IMR-90 (cell line): ENCODE measurements around the gene THOP1. TPM values are rescaled to one million over a fixed set of nuclear protein-coding genes. Genes with fewer than 3 reads are reported as not detected.

Source experiments
- ATAC-seq: fragments of 200-7000 bp; cut with Tn5 transposase; 2 replicates; pipeline ENCODE4 v1.9.1; 2020; ENCODE audit warnings: low read depth, mild to moderate bottlenecking, moderate library complexity
- BruUV-seq: library from RNA; stranded (reverse); fragments of 400-500 nt; replicated peaks from 2 replicates; lab custom pipeline; 2021; lab: Mats Ljungman, UMichigan
- CTCF ChIA-PET: fragments of 300-600 bp; formaldehyde crosslinking; extraction: SDS; loops from one replicate; lab custom pipeline; 2021; ENCODE audit warnings: antibody characterized with exemption; lab: Yijun Ruan, JAX
- POLR2A ChIA-PET: fragments of 300-600 bp; sonication (Branson Sonifier 250); formaldehyde crosslinking; loops from one replicate; lab custom pipeline; 2022; ENCODE audit warnings: antibody characterized with exemption; ENCODE audit not compliant: unreplicated experiment; lab: Charles Lee
- DNase-seq: peaks from one replicate; pipeline ENCODE4 v3.0.0; 2013
- H2AFZ ChIP-seq: replicated peaks from 2 replicates; pipeline ENCODE3; 2013; ENCODE audit warnings: low read length, mild to moderate bottlenecking; ENCODE audit not compliant: poor library complexity
- H2AK5ac ChIP-seq: 2 replicates; pipeline ENCODE4 v1.6.1; 2013; ENCODE audit warnings: low read depth, low read length, inconsistent platforms
- H2AK9ac ChIP-seq: replicated peaks from 2 replicates; pipeline ENCODE3; 2013; ENCODE audit warnings: mild to moderate bottlenecking, low read depth, low read length, moderate library complexity; ENCODE audit not compliant: poor library complexity
- H2BK120ac ChIP-seq: 2 replicates; pipeline ENCODE4 v1.6.1; 2013; ENCODE audit warnings: low read depth, low read length, inconsistent platforms
- H2BK15ac ChIP-seq: 3 replicates; pipeline ENCODE4 v1.6.1; 2013; ENCODE audit warnings: low read depth, low read length, inconsistent platforms
- H2BK20ac ChIP-seq: 2 replicates; pipeline ENCODE4 v1.6.1; 2013; ENCODE audit warnings: low read depth, mild to moderate bottlenecking, inconsistent platforms, low read length, moderate library complexity
- H2BK5ac ChIP-seq: 2 replicates; pipeline ENCODE4 v1.6.1; 2013; ENCODE audit warnings: mild to moderate bottlenecking, low read depth, low read length, inconsistent platforms; ENCODE audit not compliant: poor library complexity, severe bottlenecking
- H3K14ac ChIP-seq: replicated peaks from 2 replicates; pipeline ENCODE4 v1.6.1; 2013; ENCODE audit warnings: low read depth, low read length, inconsistent platforms
- H3K18ac ChIP-seq: 2 replicates; pipeline ENCODE4 v1.6.1; 2013; ENCODE audit warnings: low read depth, low read length, control low read depth
- H3K23ac ChIP-seq: 2 replicates; pipeline ENCODE4 v1.6.1; 2013; ENCODE audit warnings: low read depth, low read length, inconsistent platforms
- H3K27ac ChIP-seq: 2 replicates; pipeline ENCODE4 v1.5.1; 2013; ENCODE audit warnings: mild to moderate bottlenecking, control low read depth, low read length; ENCODE audit not compliant: insufficient read depth
- H3K27me3 ChIP-seq: 2 replicates; pipeline ENCODE4 v1.6.1; 2013; ENCODE audit warnings: low read length; ENCODE audit not compliant: control insufficient read depth, insufficient read depth
- H3K36me3 ChIP-seq: 2 replicates; pipeline ENCODE4 v1.6.1; 2013; ENCODE audit warnings: low read length, mixed read lengths; ENCODE audit not compliant: control insufficient read depth, insufficient read depth
- H3K4ac ChIP-seq: 2 replicates; pipeline ENCODE4 v1.6.1; 2013; ENCODE audit warnings: low read depth, low read length, inconsistent platforms
- H3K4me1 ChIP-seq: 2 replicates; pipeline ENCODE4 v1.6.1; 2013; ENCODE audit warnings: low read length, mixed read lengths; ENCODE audit not compliant: control insufficient read depth, insufficient read depth
- H3K4me2 ChIP-seq: 2 replicates; pipeline ENCODE4 v1.6.1; 2013; ENCODE audit warnings: low read depth, mild to moderate bottlenecking, control low read depth, low read length, moderate library complexity
- H3K4me3 ChIP-seq: 2 replicates; pipeline ENCODE4 v1.5.1; 2013; ENCODE audit warnings: low read depth, mild to moderate bottlenecking, control low read depth, low read length, moderate library complexity; ENCODE audit not compliant: insufficient read depth
- H3K56ac ChIP-seq: 2 replicates; pipeline ENCODE4 v1.6.1; 2013; ENCODE audit warnings: low read length, inconsistent platforms; ENCODE audit not compliant: insufficient read depth; ENCODE audit errors: extremely low read depth
- H3K79me1 ChIP-seq, 2 experiments: 2 replicates each; pipeline ENCODE4 v1.6.1; 2013; ENCODE audit warnings: low read length in 2 of 2, inconsistent platforms in 1 of 2, low read depth in 1 of 2
- H3K9ac ChIP-seq: 2 replicates; pipeline ENCODE4 v1.6.1; 2013; ENCODE audit warnings: low read depth, low read length, control low read depth
- H3K9me1 ChIP-seq: 2 replicates; pipeline ENCODE4 v1.6.1; 2013; ENCODE audit warnings: low read length, inconsistent platforms; ENCODE audit not compliant: insufficient read depth
- H3K9me3 ChIP-seq: 2 replicates; pipeline ENCODE4 v1.6.1; 2013; ENCODE audit warnings: low read length; ENCODE audit not compliant: control insufficient read depth, insufficient read depth
- H4K20me1 ChIP-seq: 2 replicates; pipeline ENCODE4 v1.6.1; 2013; ENCODE audit warnings: low read length, inconsistent platforms; ENCODE audit not compliant: insufficient read depth
- H4K5ac ChIP-seq: 2 replicates; pipeline ENCODE4 v1.6.1; 2013; ENCODE audit warnings: mild to moderate bottlenecking, low read depth, low read length, control low read depth
- H4K8ac ChIP-seq, 2 experiments: 2 replicates each; pipeline ENCODE4 v1.6.1; 2013; ENCODE audit warnings: low read depth in 2 of 2, low read length in 2 of 2, control low read depth in 1 of 2, inconsistent platforms in 1 of 2
- H4K91ac ChIP-seq: 2 replicates; pipeline ENCODE4 v1.6.1; 2013; ENCODE audit warnings: low read depth, low read length, inconsistent platforms; ENCODE audit not compliant: insufficient read depth
- BHLHE40 ChIP-seq: fragments of 150-350 bp; IDR thresholded peaks from 2 replicates; pipeline ENCODE4 v1.6.1; 2016; ENCODE audit warnings: mild to moderate bottlenecking, low read depth, low read length
- CHD1 ChIP-seq: IDR thresholded peaks from 2 replicates; pipeline ENCODE4 v1.6.1; 2012; ENCODE audit warnings: low read depth, low read length, improper control_type of control experiment
- MAFK ChIP-seq: IDR thresholded peaks from 2 replicates; pipeline ENCODE4 v1.6.1; 2012; ENCODE audit warnings: low read depth, low read length, improper control_type of control experiment
- MAZ ChIP-seq: IDR thresholded peaks from 2 replicates; pipeline ENCODE4 v1.6.1; 2012; ENCODE audit warnings: low read depth, mild to moderate bottlenecking, low read length, improper control_type of control experiment, moderate library complexity, borderline replicate concordance
- MXI1 ChIP-seq: IDR thresholded peaks from 2 replicates; pipeline ENCODE4 v1.6.1; 2012; ENCODE audit warnings: low read depth, mild to moderate bottlenecking, low read length, moderate library complexity, borderline replicate concordance
- NFE2L2 ChIP-seq: fragments of 150-350 bp; IDR thresholded peaks from 2 replicates; pipeline ENCODE4 v1.6.1; 2016; ENCODE audit warnings: low read depth, mild to moderate bottlenecking, low read length
- POLR2A ChIP-seq: IDR thresholded peaks from 2 replicates; pipeline ENCODE4 v1.6.1; 2012; ENCODE audit warnings: mild to moderate bottlenecking, low read depth, low read length
- RAD21 ChIP-seq: IDR thresholded peaks from 2 replicates; pipeline ENCODE4 v1.6.1; 2012; ENCODE audit warnings: low read length, improper control_type of control experiment
- RCOR1 ChIP-seq: IDR thresholded peaks from 2 replicates; pipeline ENCODE4 v1.6.1; 2012; ENCODE audit warnings: mild to moderate bottlenecking, low read length, improper control_type of control experiment; ENCODE audit not compliant: insufficient replicate concordance
- RFX5 ChIP-seq: IDR thresholded peaks from 2 replicates; pipeline ENCODE4 v1.8.0; 2012; ENCODE audit warnings: low read depth, mild to moderate bottlenecking, low read length, moderate library complexity
- SMC3 ChIP-seq: fragments of 150-350 bp; IDR thresholded peaks from 2 replicates; pipeline ENCODE4 v1.6.1; 2016; ENCODE audit warnings: low read depth, mild to moderate bottlenecking, antibody characterized with exemption, low read length, moderate library complexity
- USF2 ChIP-seq: fragments of 150-350 bp; IDR thresholded peaks from 2 replicates; pipeline ENCODE4 v1.6.1; 2017; ENCODE audit warnings: mild to moderate bottlenecking, antibody characterized with exemption, low read length, low read depth
- WGBS, 2 experiments: methylation state at CpG; one replicate each; pipeline versions ENCODE4 v1.1.5 to v1.1.7; 2013; ENCODE audit warnings: missing lambda C conversion rate in 2 of 2; ENCODE audit not compliant: insufficient read length in 1 of 2; ENCODE audit errors: extremely low coverage in 2 of 2; 5-methylcytosine and 5-hydroxymethylcytosine counted together
- dilution Hi-C: fragments of 300-500 bp; cut with HindIII; formaldehyde crosslinking; loops from one replicate; pipeline ENCODE4 v1.14.3; 2018; ENCODE audit warnings: low sequenced_read_pairs; ENCODE audit not compliant: unreplicated experiment
- in situ Hi-C: fragments of 300-500 bp; cut with MboI; formaldehyde crosslinking; loops from 3 replicates; pipeline ENCODE4 v1.14.3; 2019; ENCODE audit warnings: low sequenced_read_pairs, inconsistent platforms, mixed read lengths
- intact Hi-C: fragments of 100-400 bp; cut with micrococcal nuclease; formaldehyde crosslinking; loops from 2 replicates; pipeline ENCODE4 v1.10.0; 2022
- polyA plus RNA-seq, 3 experiments: library from polyadenylated mRNA; depleted of rRNA; stranded (reverse); fragments of >200 nt; gene quantifications; 2 replicates each; pipeline ENCODE4 v1.2.3, GENCODE V29; 2012; ENCODE audit warnings: low replicate concordance in 1 of 3
- total RNA-seq: library from RNA; depleted of rRNA; stranded (reverse); fragments of >200 nt; gene quantifications from 2 replicates; pipeline ENCODE4 v1.2.3, GENCODE V29; 2012
- TF ChIP-seq, protein P1 (sequence below): fragments of 150-350 bp; IDR thresholded peaks from 2 replicates; pipeline ENCODE4 v1.6.1; 2016; ENCODE audit warnings: low read depth, mild to moderate bottlenecking, low read length, moderate library complexity, borderline replicate concordance

The THOP1 gene
- total and polyA plus RNA-seq, 2 of the 4 experiments (the other 2 are of a cell fraction): 57.5 to 91.9 TPM

- TF ChIP-seq SMC3 (no peak), POLR2A (no peak)
Observed at GRCh38 chr19:2804156-2805004, 19.1 kb downstream of the THOP1 start (continued).

DNA sequence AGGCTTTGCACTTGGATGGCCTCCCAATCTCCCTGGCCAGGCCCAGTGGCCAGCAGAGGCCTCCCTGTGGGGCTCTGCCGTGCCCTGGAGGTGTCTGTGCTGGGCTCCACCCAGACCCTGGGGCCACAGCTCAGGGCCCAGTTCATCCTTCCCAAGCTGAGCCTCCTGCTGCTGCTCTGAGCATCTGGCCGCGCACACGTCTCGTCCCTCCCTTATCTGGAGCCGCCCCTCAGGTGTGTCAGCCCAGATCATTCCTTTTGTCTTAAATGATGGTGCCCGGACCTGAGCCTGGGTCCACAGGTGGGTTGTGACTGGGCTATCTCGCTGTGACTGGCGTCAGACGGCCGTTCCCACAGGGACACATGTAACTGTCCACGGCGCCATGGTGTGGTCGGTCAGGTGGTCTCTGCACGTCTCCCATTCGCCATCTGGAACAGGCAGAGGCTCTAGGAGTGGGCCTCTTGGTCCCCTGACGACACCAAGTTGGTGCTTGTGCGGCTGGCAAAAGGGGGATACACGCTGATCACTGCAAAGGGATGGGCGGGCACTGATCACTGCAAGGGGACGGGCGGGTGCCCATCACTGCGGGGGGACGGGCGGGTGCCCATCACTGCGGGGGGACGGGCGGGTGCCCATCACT is 20.1 kb downstream of the THOP1 start:
- Histone ChIP-seq H3K4me3 (no peak overlapping the region), H3K4ac (no peak overlapping the region), H2AK9ac (no peak overlapping the region), H3K9me1 (no peaks in the 10 kb centered on the region), H3K36me3 (peaks cover 53% of the 10 kb centered on the region), H2BK15ac (no peak overlapping the region), H3K4me1 (no peaks in the 10 kb centered on the region), H4K5ac (no peak overlapping the region), H3K9ac (no peak overlapping the region), H3K14ac (no peak overlapping the region), H2AK5ac (no peak overlapping the region), H4K8ac (no peak overlapping the region), H4K20me1 (peaks cover 6% of the 10 kb centered on the region; the same call in 1 of the 2 replicates), H2BK20ac (no peak overlapping the region), H2BK120ac (no peak overlapping the region), H3K56ac (no peak overlapping the region), H3K27me3 (no peaks in the 10 kb centered on the region), H3K79me1 (peaks cover 0 to 12% of the 10 kb centered on the region in 2 experiments; a peak in 2 of 4 replicates), H2AFZ (no peak overlapping the region), H3K4me2 (no peak overlapping the region), H3K23ac (no peak overlapping the region), H3K9me3 (no peaks in the 10 kb centered on the region), H3K27ac (no peak overlapping the region), H4K91ac (no peak overlapping the region), H2BK5ac (no peak overlapping the region), H3K18ac (no peak overlapping the region)
- in situ Hi-C loops: no loop called here
- BruUV-seq: no TSS peak
- no peak for ATAC-seq
- POLR2A ChIA-PET: no interaction called here
- DNase-seq: no peak
- CTCF ChIA-PET: no interaction called here
- dilution Hi-C loops: no loop called here
- intact Hi-C loops: no loop called here
- 99% methylated on average over 12 of the region's 28 CpGs; no CpG with 5 or more reads in 1 of the 2 experiments for WGBS, 2 experiments
- TF ChIP-seq MXI1: no peak
- TF ChIP-seq, protein P1, sequence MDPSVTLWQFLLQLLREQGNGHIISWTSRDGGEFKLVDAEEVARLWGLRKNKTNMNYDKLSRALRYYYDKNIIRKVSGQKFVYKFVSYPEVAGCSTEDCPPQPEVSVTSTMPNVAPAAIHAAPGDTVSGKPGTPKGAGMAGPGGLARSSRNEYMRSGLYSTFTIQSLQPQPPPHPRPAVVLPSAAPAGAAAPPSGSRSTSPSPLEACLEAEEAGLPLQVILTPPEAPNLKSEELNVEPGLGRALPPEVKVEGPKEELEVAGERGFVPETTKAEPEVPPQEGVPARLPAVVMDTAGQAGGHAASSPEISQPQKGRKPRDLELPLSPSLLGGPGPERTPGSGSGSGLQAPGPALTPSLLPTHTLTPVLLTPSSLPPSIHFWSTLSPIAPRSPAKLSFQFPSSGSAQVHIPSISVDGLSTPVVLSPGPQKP: no peak
- no peak for TF ChIP-seq MAZ
- no peak for TF ChIP-seq RCOR1
- TF ChIP-seq NFE2L2: no peak
- TF ChIP-seq RFX5: no peak
- no peak for TF ChIP-seq SMC3
- TF ChIP-seq USF2: no peak
- no peak for TF ChIP-seq CHD1
- TF ChIP-seq MAFK: no peak
- TF ChIP-seq RAD21: no peak
- TF ChIP-seq POLR2A: no peak
- no peak for TF ChIP-seq BHLHE40
